AG04450 (cell line): ENCODE measurements around the gene PPP1R9B. TPM values are rescaled to one million over a fixed set of nuclear protein-coding genes. Genes with fewer than 3 reads are reported as not detected.

Source experiments
- CTCF ChIA-PET: fragments of 300-600, 350-600 bp; formaldehyde crosslinking; extraction: SDS; loops from one replicate; lab custom pipeline; 2022; ENCODE audit warnings: antibody characterized with exemption, inconsistent platforms; lab: Charles Lee
- POLR2A ChIA-PET: fragments of 350-600 bp; formaldehyde crosslinking; extraction: SDS; loops from one replicate; lab custom pipeline; 2021; ENCODE audit warnings: antibody characterized with exemption, inconsistent platforms; lab: Yijun Ruan, JAX
- DNase-seq: peaks from one replicate; pipeline ENCODE4 v3.0.0-alpha.2; 2011; ENCODE audit warnings: low read depth, low spot score
- H3K27ac ChIP-seq: one replicate; pipeline ENCODE4 v1.5.1; 2012; ENCODE audit warnings: low read depth, low read length, control low read depth
- H3K27me3 ChIP-seq: one replicate; pipeline ENCODE4 v1.6.0; 2012; ENCODE audit warnings: low read length; ENCODE audit not compliant: control insufficient read depth, insufficient read depth
- H3K4me3 ChIP-seq: 2 replicates; pipeline ENCODE4 v1.5.1; 2011; ENCODE audit warnings: mild to moderate bottlenecking, low read depth, low read length, control low read depth
- H3K9me3 ChIP-seq: 2 replicates; pipeline ENCODE4 v1.5.1; 2012; ENCODE audit warnings: low read length; ENCODE audit not compliant: control insufficient read depth, insufficient read depth
- CTCF ChIP-seq: IDR thresholded peaks from 2 replicates; pipeline ENCODE4 v1.5.1; 2011; ENCODE audit warnings: low read depth, low read length, control low read depth, inconsistent platforms
- polyA plus RNA-seq: library from polyadenylated mRNA; depleted of rRNA; stranded (reverse); fragments of >200 nt; gene quantifications from 2 replicates; pipeline ENCODE4 v1.2.3, GENCODE V29; 2011

The PPP1R9B gene
- polyA plus RNA-seq, 1 experiment = 18.2 TPM

DNA sequence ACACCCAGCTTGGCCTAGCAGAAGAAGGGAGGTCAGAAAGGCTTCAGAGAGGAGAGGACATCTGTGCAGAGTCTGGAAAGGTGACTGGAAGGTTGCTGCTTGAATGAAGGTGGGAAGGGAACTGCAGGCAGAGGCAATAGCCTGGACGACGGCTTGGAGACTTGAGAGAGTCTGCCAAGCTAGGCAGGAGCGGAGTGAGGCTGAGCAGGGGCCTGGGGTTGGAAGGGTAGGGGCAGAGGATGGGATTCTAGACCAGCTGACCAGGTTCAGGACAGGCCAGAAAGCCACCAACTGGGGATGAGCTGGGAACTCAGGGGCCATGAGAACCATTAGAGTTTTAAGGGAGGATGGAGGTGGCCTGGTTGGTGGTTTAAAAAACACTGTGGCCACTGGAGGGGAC lies 15.0 kb upstream of the PPP1R9B start:
- H3K27me3 ChIP-seq = no peaks in the 10 kb centered on the region
- no peak overlapping the region for H3K4me3 ChIP-seq
- no peaks in the 10 kb centered on the region for H3K9me3 ChIP-seq
- H3K27ac ChIP-seq = no peak overlapping the region
- no peak for DNase-seq
- ChIA-PET POLR2A (interaction anchor here (0.9 to 3.2 kb wide), 3 partner anchors 13 to 36 kb away, joined by 3 to 10 read pairs (median 4); partner anchors contain the start of gene COL1A1), CTCF (interaction anchor here (0.6 to 3.3 kb wide), 2 partner anchors 71 to 127 kb away, joined by 3 to 9 read pairs; no protein-coding TSS in a partner anchor)
- no peak for TF ChIP-seq CTCF

DNA sequence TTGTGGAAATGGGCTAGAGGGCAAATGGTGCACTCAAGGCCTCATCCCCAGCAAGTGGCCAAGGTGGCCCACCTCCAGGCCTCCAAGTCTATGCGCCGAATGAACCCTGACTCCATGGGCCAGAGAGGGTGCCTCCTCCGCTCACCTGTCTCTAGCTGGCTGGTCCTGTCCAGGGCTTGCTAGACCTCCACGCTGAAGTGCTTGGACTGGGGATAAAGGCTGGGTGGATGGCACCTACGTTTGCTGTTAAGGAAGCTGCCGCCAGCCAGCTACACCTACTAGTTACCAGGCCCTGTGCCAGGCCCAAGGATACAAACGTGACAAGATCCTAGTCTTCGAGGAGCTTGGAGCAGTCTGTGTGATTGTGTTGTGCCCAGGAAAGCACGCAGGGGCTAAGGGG lies 14.6 kb upstream of the PPP1R9B start:
- no peak overlapping the region for H3K27ac ChIP-seq
- H3K27me3 ChIP-seq = no peaks in the 10 kb centered on the region
- H3K9me3 ChIP-seq = no peaks in the 10 kb centered on the region
- TF ChIP-seq CTCF = no peak
- no peak for DNase-seq
- H3K4me3 ChIP-seq = no peak overlapping the region
- ChIA-PET POLR2A (interaction anchor here (3.2 kb wide), 1 partner anchor 36 kb away, joined by 10 read pairs; the partner anchor contains the start of gene COL1A1), CTCF (interaction anchor here (0.6 to 3.3 kb wide), 2 partner anchors 71 to 127 kb away, joined by 3 to 9 read pairs; no protein-coding TSS in a partner anchor)

GRCh38 chr17:50164697-50164988 lies 14.2 kb upstream of the PPP1R9B start:
- TF ChIP-seq CTCF = no peak
- no peak overlapping the region for H3K4me3 ChIP-seq
- no peaks in the 10 kb centered on the region for H3K27me3 ChIP-seq
- no peak for DNase-seq
- CTCF ChIA-PET = no interaction called here
- H3K27ac ChIP-seq = no peak overlapping the region
- H3K9me3 ChIP-seq = no peaks in the 10 kb centered on the region
- POLR2A ChIA-PET = interaction anchor here (3.2 kb wide), 1 partner anchor 37 kb away, joined by 10 read pairs; the partner anchor contains the start of gene COL1A1

- H3K9me3 ChIP-seq = no peaks in the 10 kb centered on the region
- POLR2A ChIA-PET = no interaction called here
- no peaks in the 10 kb centered on the region for H3K27me3 ChIP-seq
- no peak for TF ChIP-seq CTCF
- DNase-seq = no peak
- CTCF ChIA-PET = interaction anchor here (0.6 to 1.1 kb wide), 2 partner anchors 12 to 70 kb away, joined by 3 to 5 read pairs; no protein-coding TSS in a partner anchor
- no peak overlapping the region for H3K4me3 ChIP-seq
- H3K27ac ChIP-seq = no peak overlapping the region
Measured at GRCh38 chr17:50163843-50164696, 13.6 kb upstream of the PPP1R9B start.
